HepG2 (cell line): ENCODE results near the gene HOXC4. TPM values are rescaled to one million over a fixed set of nuclear protein-coding genes. Genes with fewer than 3 reads are reported as not detected.

ENCODE experiments used
- ATAC-seq: fragments of 200-7000 bp; cut with Tn5 transposase; 3 replicates; pipeline ENCODE4 v1.9.1; 2020; ENCODE audit warnings: mild to moderate bottlenecking, moderate library complexity
- BruUV-seq: library from RNA; stranded (reverse); fragments of 400-500 nt; replicated peaks from 2 replicates; lab custom pipeline; 2021; lab: Mats Ljungman, UMichigan
- CTCF ChIA-PET: fragments of 300-600 bp; formaldehyde crosslinking; extraction: SDS; loops from one replicate; lab custom pipeline; 2021; ENCODE audit warnings: low total read pairs, inconsistent platforms, low intra/inter-chr PET ratio; lab: Yijun Ruan, JAX
- POLR2A ChIA-PET: fragments of 350-600 bp; sonication (Branson Sonifier 250); formaldehyde crosslinking; loops from one replicate; lab custom pipeline; 2020; ENCODE audit warnings: antibody characterized with exemption, inconsistent platforms; lab: Yijun Ruan, JAX
- DNase-seq: peaks from one replicate; pipeline ENCODE4 v3.0.0-alpha.2; 2015; ENCODE audit warnings: low spot score
- FAIRE-seq: peaks from 3 replicates; lab custom pipeline; 2011; peaks lifted over from hg19 to GRCh38; lab: Jason Lieb, UNC
- H2AFZ ChIP-seq: one replicate; pipeline ENCODE4 v1.6.1; 2011; ENCODE audit warnings: low read length, inconsistent platforms
- H3K27ac ChIP-seq: fragments of 300-600 bp; 3 replicates; pipeline ENCODE4 v1.8.0; 2011; ENCODE audit warnings: mixed run types, mild to moderate bottlenecking, mixed read lengths, low read length, inconsistent platforms; ENCODE audit not compliant: insufficient read depth; ENCODE audit errors: extremely low read length
- H3K27me3 ChIP-seq, 2 experiments: fragments of 200-600 bp in 1 of 2; 2 replicates in 1 of 2; 3 replicates in 1 of 2; pipeline versions ENCODE4 v1.6.0 to v1.8.0; 2011; ENCODE audit warnings: low read length in 2 of 2, mild to moderate bottlenecking in 2 of 2, moderate library complexity in 2 of 2, inconsistent platforms in 1 of 2; ENCODE audit not compliant: insufficient read depth in 2 of 2, control insufficient read depth in 1 of 2
- H3K36me3 ChIP-seq, 2 experiments: fragments of 200-600 bp in 1 of 2; replicated peaks in 1 of 2; 2 replicates in 1 of 2; 3 replicates in 1 of 2; pipeline versions ENCODE4 v1.5.1 to v1.8.0; 2011; ENCODE audit warnings: low read length in 2 of 2, inconsistent platforms in 1 of 2; ENCODE audit not compliant: insufficient read depth in 2 of 2, control insufficient read depth in 1 of 2
- H3K4me1 ChIP-seq: 2 replicates; pipeline ENCODE4 v1.5.1; 2012; ENCODE audit warnings: low read length, inconsistent platforms; ENCODE audit not compliant: insufficient read depth
- H3K4me2 ChIP-seq: 2 replicates; pipeline ENCODE4 v1.6.0; 2011; ENCODE audit warnings: low read depth, low read length, inconsistent platforms
- H3K4me3 ChIP-seq, 3 experiments: fragments of 200-600 bp in 1 of 3; sonication (generic), shearing (Covaris generic) in 1 of 3; replicated peaks in 1 of 3; 2 replicates each; pipeline ENCODE4 v1.5.1; 2011 to 2016; ENCODE audit warnings: low read length in 3 of 3, inconsistent platforms in 2 of 3, low read depth in 2 of 3, mild to moderate bottlenecking in 2 of 3, control low read depth in 1 of 3, mixed read lengths in 1 of 3; ENCODE audit not compliant: insufficient read depth in 1 of 3
- H3K79me2 ChIP-seq: one replicate; pipeline ENCODE4 v1.6.1; 2011; ENCODE audit warnings: low read length, inconsistent platforms; ENCODE audit not compliant: insufficient read depth
- H3K9ac ChIP-seq: 2 replicates; pipeline ENCODE4 v1.6.0; 2011; ENCODE audit warnings: mild to moderate bottlenecking, low read depth, low read length, inconsistent platforms; ENCODE audit not compliant: insufficient read depth
- H3K9me3 ChIP-seq: 2 replicates; pipeline ENCODE4 v1.5.1; 2012; ENCODE audit warnings: mild to moderate bottlenecking, low read length
- H4K20me1 ChIP-seq: 2 replicates; pipeline ENCODE4 v1.6.0; 2011; ENCODE audit warnings: inconsistent platforms, mild to moderate bottlenecking, low read length, moderate library complexity; ENCODE audit not compliant: insufficient read depth
- ATF7 ChIP-seq, 2 experiments: fragments of 450-650 bp in 1 of 2; sonication (generic) in 1 of 2; formaldehyde crosslinking in 1 of 2; IDR thresholded peaks; 2 replicates each; pipeline versions ENCODE4 v1.4.0 to v1.6.1; 2016 to 2020; ENCODE audit warnings: antibody characterized with exemption in 1 of 2, mild to moderate bottlenecking in 1 of 2, missing genetic modification reagents in 1 of 2
- GABPA ChIP-seq, 2 experiments: IDR thresholded peaks; 2 replicates each; pipeline ENCODE4 v1.6.1; 2011 to 2016; ENCODE audit warnings: low read depth in 2 of 2, low read length in 1 of 2, missing biosample characterization in 1 of 2, missing genetic modification characterization in 1 of 2
- GLI4 ChIP-seq: sonication (generic); formaldehyde crosslinking; IDR thresholded peaks from 2 replicates; pipeline ENCODE4 v1.5.1; 2020; ENCODE audit warnings: missing genetic modification reagents, mild to moderate bottlenecking, moderate library complexity, borderline replicate concordance
- NBN ChIP-seq: fragments of 450-650 bp; conservative IDR thresholded peaks from 2 replicates; pipeline ENCODE4 v1.6.1; 2017
- PAWR ChIP-seq: sonication (generic); formaldehyde crosslinking; IDR thresholded peaks from 2 replicates; pipeline ENCODE4 v1.4.0; 2020; ENCODE audit warnings: missing genetic modification reagents, mild to moderate bottlenecking, borderline replicate concordance
- SIN3A ChIP-seq: IDR thresholded peaks from 2 replicates; pipeline ENCODE4 v1.6.1; 2011; ENCODE audit warnings: low read depth, mild to moderate bottlenecking, control low read depth, low read length, borderline replicate concordance
- WGBS: methylation state at CpG from one replicate; pipeline ENCODE4 v1.1.6; 2017; ENCODE audit warnings: low lambda C conversion rate; 5-methylcytosine and 5-hydroxymethylcytosine counted together
- in situ Hi-C: cut with HindIII; loops from 2 replicates; pipeline ENCODE4 v1.10.0; 2017; ENCODE audit warnings: low pct_unique_long_range_greater_than_20kb; ENCODE audit not compliant: extremely low pct_ligation_motif_present
- intact Hi-C: fragments of 100-400 bp; cut with micrococcal nuclease; formaldehyde crosslinking; loops from one replicate; pipeline ENCODE4 v1.10.0; 2022; ENCODE audit not compliant: unreplicated experiment
- polyA plus RNA-seq, 8 experiments: library from polyadenylated mRNA; depleted of rRNA in 3 of 8; stranded (reverse) in 7 of 8; unstranded in 1 of 8; fragments of >200 nt; fragmentation: Illumina TruSeq in 4 of 8; extraction: Trizol in 4 of 8; gene quantifications; 2 replicates each; pipeline versions ENCODE4 v1.2.1 to v1.2.3, GENCODE V29; 2011 to 2016; ENCODE audit warnings: low read depth in 4 of 8, missing spikeins in 1 of 8, mixed read lengths in 1 of 8; ENCODE audit not compliant: insufficient read depth in 1 of 8
- total RNA-seq, 5 experiments: library from RNA; depleted of rRNA; stranded (reverse); fragments of >200 nt; fragmentation: Illumina TruSeq; extraction: Trizol; gene quantifications; 2 replicates each; pipeline ENCODE4 v1.2.3, GENCODE V29; 2016; ENCODE audit warnings: low read depth in 1 of 5
- TF ChIP-seq, protein P1 (sequence below): sonication (generic); formaldehyde crosslinking; IDR thresholded peaks from 2 replicates; pipeline ENCODE4 v1.4.0; 2020; ENCODE audit warnings: mild to moderate bottlenecking, missing genetic modification reagents
- TF ChIP-seq, protein P2 (sequence below), 2 experiments: sonication (generic) in 1 of 2; formaldehyde crosslinking in 1 of 2; IDR thresholded peaks; 2 replicates each; pipeline versions ENCODE4 v1.4.0 to v1.6.1; 2016 to 2020; ENCODE audit warnings: borderline replicate concordance in 1 of 2, low read depth in 1 of 2, mild to moderate bottlenecking in 1 of 2, missing genetic modification reagents in 1 of 2

Gene HOXC4
- total and polyA plus RNA-seq, 2 of the 13 experiments (the other 11 are each of a cell fraction or from before 2014, with no cell fraction given) = not detected

- no peak overlapping the region for H2AFZ ChIP-seq
- in situ Hi-C loops (no loop called here), intact Hi-C loops (no loop called here)
- H3K36me3 ChIP-seq = no peaks in the 10 kb centered on the region
- no peak overlapping the region for H3K4me3 ChIP-seq
- DNase-seq (no peak), FAIRE-seq (no peak), ATAC-seq (no peak)
- no peak overlapping the region for H3K9ac ChIP-seq
- ChIA-PET POLR2A (no interaction called here), CTCF (no interaction called here)
- H4K20me1 ChIP-seq = no peaks in the 10 kb centered on the region
- no peaks in the 10 kb centered on the region for H3K4me1 ChIP-seq
- H3K27me3 ChIP-seq = peaks cover 5 to 67% of the 10 kb centered on the region in 2 experiments
- H3K9me3 ChIP-seq = no peaks in the 10 kb centered on the region
- H3K4me2 ChIP-seq = no peak overlapping the region
- whole genome bisulfite sequencing = 13% methylated on average over 5 of the region's 5 CpGs
- H3K79me2 ChIP-seq = no peaks in the 10 kb centered on the region
- no peak overlapping the region for H3K27ac ChIP-seq
- BruUV-seq = no TSS peak
- TF ChIP-seq ATF7 (IDR thresholded peaks at IDR 0.05) (no peak), ATF7 (CRISPR knock-in tag; IDR thresholded peaks at IDR 0.05) (no peak), PAWR (CRISPR knock-in tag) (no peak), GLI4 (CRISPR knock-in tag) (no peak), NBN (no peak), SIN3A (no peak), GABPA (IDR thresholded peaks at IDR 0.05; ENCODE audit: low read depth, low read length) (no peak), GABPA (CRISPR knock-in tag; IDR thresholded peaks at IDR 0.05; ENCODE audit: low read depth) (no peak)
- TF ChIP-seq, protein P1, sequence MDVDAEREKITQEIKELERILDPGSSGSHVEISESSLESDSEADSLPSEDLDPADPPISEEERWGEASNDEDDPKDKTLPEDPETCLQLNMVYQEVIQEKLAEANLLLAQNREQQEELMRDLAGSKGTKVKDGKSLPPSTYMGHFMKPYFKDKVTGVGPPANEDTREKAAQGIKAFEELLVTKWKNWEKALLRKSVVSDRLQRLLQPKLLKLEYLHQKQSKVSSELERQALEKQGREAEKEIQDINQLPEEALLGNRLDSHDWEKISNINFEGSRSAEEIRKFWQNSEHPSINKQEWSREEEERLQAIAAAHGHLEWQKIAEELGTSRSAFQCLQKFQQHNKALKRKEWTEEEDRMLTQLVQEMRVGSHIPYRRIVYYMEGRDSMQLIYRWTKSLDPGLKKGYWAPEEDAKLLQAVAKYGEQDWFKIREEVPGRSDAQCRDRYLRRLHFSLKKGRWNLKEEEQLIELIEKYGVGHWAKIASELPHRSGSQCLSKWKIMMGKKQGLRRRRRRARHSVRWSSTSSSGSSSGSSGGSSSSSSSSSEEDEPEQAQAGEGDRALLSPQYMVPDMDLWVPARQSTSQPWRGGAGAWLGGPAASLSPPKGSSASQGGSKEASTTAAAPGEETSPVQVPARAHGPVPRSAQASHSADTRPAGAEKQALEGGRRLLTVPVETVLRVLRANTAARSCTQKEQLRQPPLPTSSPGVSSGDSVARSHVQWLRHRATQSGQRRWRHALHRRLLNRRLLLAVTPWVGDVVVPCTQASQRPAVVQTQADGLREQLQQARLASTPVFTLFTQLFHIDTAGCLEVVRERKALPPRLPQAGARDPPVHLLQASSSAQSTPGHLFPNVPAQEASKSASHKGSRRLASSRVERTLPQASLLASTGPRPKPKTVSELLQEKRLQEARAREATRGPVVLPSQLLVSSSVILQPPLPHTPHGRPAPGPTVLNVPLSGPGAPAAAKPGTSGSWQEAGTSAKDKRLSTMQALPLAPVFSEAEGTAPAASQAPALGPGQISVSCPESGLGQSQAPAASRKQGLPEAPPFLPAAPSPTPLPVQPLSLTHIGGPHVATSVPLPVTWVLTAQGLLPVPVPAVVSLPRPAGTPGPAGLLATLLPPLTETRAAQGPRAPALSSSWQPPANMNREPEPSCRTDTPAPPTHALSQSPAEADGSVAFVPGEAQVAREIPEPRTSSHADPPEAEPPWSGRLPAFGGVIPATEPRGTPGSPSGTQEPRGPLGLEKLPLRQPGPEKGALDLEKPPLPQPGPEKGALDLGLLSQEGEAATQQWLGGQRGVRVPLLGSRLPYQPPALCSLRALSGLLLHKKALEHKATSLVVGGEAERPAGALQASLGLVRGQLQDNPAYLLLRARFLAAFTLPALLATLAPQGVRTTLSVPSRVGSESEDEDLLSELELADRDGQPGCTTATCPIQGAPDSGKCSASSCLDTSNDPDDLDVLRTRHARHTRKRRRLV (CRISPR knock-in tag) = no peak
- TF ChIP-seq, protein P2, sequence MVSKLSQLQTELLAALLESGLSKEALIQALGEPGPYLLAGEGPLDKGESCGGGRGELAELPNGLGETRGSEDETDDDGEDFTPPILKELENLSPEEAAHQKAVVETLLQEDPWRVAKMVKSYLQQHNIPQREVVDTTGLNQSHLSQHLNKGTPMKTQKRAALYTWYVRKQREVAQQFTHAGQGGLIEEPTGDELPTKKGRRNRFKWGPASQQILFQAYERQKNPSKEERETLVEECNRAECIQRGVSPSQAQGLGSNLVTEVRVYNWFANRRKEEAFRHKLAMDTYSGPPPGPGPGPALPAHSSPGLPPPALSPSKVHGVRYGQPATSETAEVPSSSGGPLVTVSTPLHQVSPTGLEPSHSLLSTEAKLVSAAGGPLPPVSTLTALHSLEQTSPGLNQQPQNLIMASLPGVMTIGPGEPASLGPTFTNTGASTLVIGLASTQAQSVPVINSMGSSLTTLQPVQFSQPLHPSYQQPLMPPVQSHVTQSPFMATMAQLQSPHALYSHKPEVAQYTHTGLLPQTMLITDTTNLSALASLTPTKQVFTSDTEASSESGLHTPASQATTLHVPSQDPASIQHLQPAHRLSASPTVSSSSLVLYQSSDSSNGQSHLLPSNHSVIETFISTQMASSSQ (IDR thresholded peaks at IDR 0.05; ENCODE audit: low read depth) = no peak
- TF ChIP-seq, protein P2 (CRISPR knock-in tag; IDR thresholded peaks at IDR 0.05; ENCODE audit: borderline replicate concordance) = no peak
Observed at GRCh38 chr12:54044425-54045103, 9.1 kb upstream of the HOXC4 start.
